ENCODE results near the gene CDK15. TPM values are rescaled to one million over a fixed set of nuclear protein-coding genes. Genes with fewer than 3 reads are reported as not detected.

The CDK15 gene
- total RNA-seq, 2 donors from 2014 or later, result 0.52 TPM; not detected in 1

GRCh38 chr2:201909348-201909747 is 103.0 kb downstream of the CDK15 start:
- DNase-seq, result no peak
- H3K4me1 ChIP-seq, result no peaks in the 10 kb centered on the region
- TF ChIP-seq CTCF (IDR thresholded peaks at IDR 0.05), result no peak
- no peak for TF ChIP-seq POLR2A (IDR thresholded peaks at IDR 0.05)
- H3K4me3 ChIP-seq, result no peak overlapping the region
- H3K27me3 ChIP-seq, result no peaks in the 10 kb centered on the region
- ATAC-seq, result no peak
- intact Hi-C loops (cut with DNase I), result no loop called here
- WGBS, 2 donors, result 66 to 77% methylated on average over 4 of the region's 4 CpGs
- no peaks in the 10 kb centered on the region for H3K9me3 ChIP-seq
- no peak overlapping the region for H3K27ac ChIP-seq
- H3K36me3 ChIP-seq (replicated peaks in 1 of 2; ENCODE audit: insufficient read depth in 1 of 2, low read depth in 2 of 2), result no peaks in the 10 kb centered on the region

- ATAC-seq (no peak), DNase-seq (no peak)
- WGBS, 2 donors, result 54 to 65% methylated on average over 4 of the region's 4 CpGs
- no peak overlapping the region for H3K27ac ChIP-seq
- H3K4me1 ChIP-seq, result no peaks in the 10 kb centered on the region
- no peak overlapping the region for H3K4me3 ChIP-seq
- intact Hi-C loops (cut with DNase I), result no loop called here
- no peaks in the 10 kb centered on the region for H3K36me3 ChIP-seq (replicated peaks in 1 of 2; ENCODE audit: insufficient read depth in 1 of 2, low read depth in 2 of 2)
- H3K27me3 ChIP-seq, result no peaks in the 10 kb centered on the region
- no peak for TF ChIP-seq POLR2A (IDR thresholded peaks at IDR 0.05)
- TF ChIP-seq CTCF (IDR thresholded peaks at IDR 0.05), result no peak
- no peaks in the 10 kb centered on the region for H3K9me3 ChIP-seq
These were observed 103.6 kb downstream of the CDK15 start for GRCh38 chr2:201909961-201910361.

- intact Hi-C loops (cut with DNase I), result no loop called here
- Histone ChIP-seq H3K36me3 (replicated peaks in 1 of 2; ENCODE audit: insufficient read depth in 1 of 2, low read depth in 2 of 2) (no peaks in the 10 kb centered on the region), H3K4me3 (no peak overlapping the region), H3K27ac (no peak overlapping the region), H3K4me1 (no peaks in the 10 kb centered on the region), H3K27me3 (no peaks in the 10 kb centered on the region), H3K9me3 (no peaks in the 10 kb centered on the region)
- no peak for TF ChIP-seq POLR2A (IDR thresholded peaks at IDR 0.05)
- 76 to 80% methylated on average over 4 of the region's 4 CpGs for WGBS, 2 donors
- DNase-seq (no peak), ATAC-seq (no peak)
These were observed 105.0 kb downstream of the CDK15 start for GRCh38 chr2:201911372-201911771.

GRCh38 chr2:201913201-201913600 is 106.9 kb downstream of the CDK15 start:
- TF ChIP-seq CTCF (IDR thresholded peaks at IDR 0.05), result no peak
- no peak for TF ChIP-seq POLR2A (IDR thresholded peaks at IDR 0.05)
- 72 to 73% methylated on average over 4 of the region's 4 CpGs for WGBS, 2 donors
- H3K4me1 ChIP-seq, result no peaks in the 10 kb centered on the region

GRCh38 chr2:201915446-201915845 is 109.1 kb downstream of the CDK15 start:
- ATAC-seq (no peak), DNase-seq (no peak)
- Histone ChIP-seq H3K4me3 (no peak overlapping the region), H3K4me1 (no peaks in the 10 kb centered on the region), H3K27me3 (no peaks in the 10 kb centered on the region), H3K9me3 (no peaks in the 10 kb centered on the region), H3K27ac (no peak overlapping the region), H3K36me3 (replicated peaks in 1 of 2; ENCODE audit: insufficient read depth in 1 of 2, low read depth in 2 of 2) (no peaks in the 10 kb centered on the region)
- TF ChIP-seq CTCF (IDR thresholded peaks at IDR 0.05) (peak in 1 of 7 experiments; percentile 8), POLR2A (IDR thresholded peaks at IDR 0.05) (no peak)
- WGBS, 2 donors, result 69 to 74% methylated on average over 3 of the region's 3 CpGs
- intact Hi-C loops (cut with DNase I), result no loop called here

More at GRCh38 chr2:201913201-201913600, 106.9 kb downstream of the CDK15 start:
- Histone ChIP-seq H3K36me3 (replicated peaks in 1 of 2; ENCODE audit: insufficient read depth in 1 of 2, low read depth in 2 of 2) (no peaks in the 10 kb centered on the region), H3K27ac (no peak overlapping the region), H3K9me3 (no peaks in the 10 kb centered on the region), H3K27me3 (no peaks in the 10 kb centered on the region), H3K4me3 (no peak overlapping the region)
- DNase-seq (no peak), ATAC-seq (no peak)
- intact Hi-C loops (cut with DNase I), result no loop called here

Measured in body of pancreas (tissue), 4 donors.